Activated B cell treated with CpG ODN at 0.5 μM for 24 hours (primary cell): ENCODE measurements around the gene MRGPRX2. TPM values are rescaled to one million over a fixed set of nuclear protein-coding genes. Genes with fewer than 3 reads are reported as not detected.

Experiments
- ATAC-seq: fragments of 200-7000 bp; cut with Tn5 transposase; one replicate; pipeline ENCODE4 v1.10.0; 2021; ENCODE audit warnings: low read depth, mild to moderate bottlenecking, moderate library complexity
- CTCF ChIA-PET: fragments of 350-600 bp; sonication (Branson Sonifier 250); formaldehyde crosslinking; loops from one replicate; lab custom pipeline; 2021; ENCODE audit warnings: antibody characterized with exemption; lab: Charles Lee
- POLR2A ChIA-PET: fragments of 350-600 bp; sonication (Branson Sonifier 250); formaldehyde crosslinking; loops from one replicate; lab custom pipeline; 2021; ENCODE audit warnings: antibody characterized with exemption; lab: Charles Lee
- DNase-seq: peaks from one replicate; pipeline ENCODE4 v3.0.0; 2022
- H3K27ac Mint-ChIP-seq: one replicate; pipeline ENCODE4 v1.8.0; 2020; ENCODE audit warnings: mixed read lengths
- H3K27me3 Mint-ChIP-seq: one replicate; pipeline ENCODE4 v1.8.0; 2021; ENCODE audit warnings: mixed read lengths
- H3K36me3 Mint-ChIP-seq: one replicate; pipeline ENCODE4 v1.8.0; 2021; ENCODE audit warnings: low read depth, mixed read lengths
- H3K4me1 Mint-ChIP-seq: one replicate; pipeline ENCODE4 v1.8.0; 2021; ENCODE audit warnings: mixed read lengths
- H3K4me3 Mint-ChIP-seq: one replicate; pipeline ENCODE4 v1.8.0; 2020; ENCODE audit warnings: mild to moderate bottlenecking, mixed read lengths
- H3K9me3 Mint-ChIP-seq: one replicate; pipeline ENCODE4 v1.8.0; 2020; ENCODE audit warnings: mixed read lengths
- CTCF ChIP-seq: fragments of 200-600 bp; IDR thresholded peaks from one replicate; pipeline ENCODE4 v1.8.0; 2022; ENCODE audit warnings: antibody characterized with exemption, mild to moderate bottlenecking
- intact Hi-C: fragments of 100-400 bp; cut with micrococcal nuclease; formaldehyde crosslinking; loops from one replicate; pipeline ENCODE4 v1.15.1; 2024
- total RNA-seq: library from RNA; stranded (reverse); gene quantifications from 2 replicates; pipeline ENCODE4 v1.2.3, GENCODE V29; 2022

The MRGPRX2 gene
- not detected in 2 replicates for total RNA-seq

- no peak for TF ChIP-seq CTCF
- Mint-ChIP-seq H3K36me3 (no peaks in the 10 kb centered on the region), H3K27ac (no peak within 1 kb of the TSS), H3K4me1 (no peaks in the 10 kb centered on the region), H3K4me3 (no peak within 1 kb of the TSS), H3K27me3 (peaks cover 7% of the 10 kb centered on the region), H3K9me3 (no peaks in the 10 kb centered on the region)
- no peak for DNase-seq
- ChIA-PET CTCF (interaction anchor here (0.9 to 1.4 kb wide), 2 partner anchors 12 to 16 kb away, joined by 3 read pairs; no protein-coding TSS in a partner anchor), POLR2A (no interaction called here)
- intact Hi-C loops, result no loop called here
- ATAC-seq, result no peak
These were observed at the start of gene MRGPRX2 for GRCh38 chr11:19060629-19061028. TSS of gene MRGPRX2 (minus strand) at chr11:19060717. CDS start at chr11:19056402, 4,315 bp downstream.

- Mint-ChIP-seq H3K36me3 (no peaks in the 10 kb centered on the region), H3K4me3 (no peak overlapping the region), H3K4me1 (no peaks in the 10 kb centered on the region), H3K27me3 (peaks cover 4% of the 10 kb centered on the region), H3K9me3 (no peaks in the 10 kb centered on the region), H3K27ac (no peak overlapping the region)
- POLR2A ChIA-PET, result no interaction called here
- no peak for TF ChIP-seq CTCF
- CTCF ChIA-PET, result no interaction called here
- DNase-seq (no peak), ATAC-seq (no peak)
- intact Hi-C loops, result loop anchor here (10.0 kb wide), 1 partner anchor 1275 kb away; the partner anchor contains the start of gene PRMT3
These were observed 49.8 kb upstream of the MRGPRX2 start for GRCh38 chr11:19110295-19110694.

- Mint-ChIP-seq H3K9me3 (no peaks in the 10 kb centered on the region), H3K27me3 (peaks cover 11% of the 10 kb centered on the region), H3K36me3 (no peaks in the 10 kb centered on the region), H3K4me3 (no peak overlapping the region), H3K4me1 (no peaks in the 10 kb centered on the region), H3K27ac (no peak overlapping the region)
- no peak for TF ChIP-seq CTCF
- ChIA-PET POLR2A (no interaction called here), CTCF (interaction anchor here (1.0 kb wide), 1 partner anchor 30 kb away, joined by 3 read pairs; no protein-coding TSS in a partner anchor)
- no peak for DNase-seq
- no peak for ATAC-seq
- intact Hi-C loops, result no loop called here
These were observed 46.6 kb upstream of the MRGPRX2 start for GRCh38 chr11:19107125-19107524.

GRCh38 chr11:19105011-19105410 lies 44.5 kb upstream of the MRGPRX2 start:
- H3K4me1 Mint-ChIP-seq, result no peaks in the 10 kb centered on the region
- H3K36me3 Mint-ChIP-seq, result no peaks in the 10 kb centered on the region
- H3K27ac Mint-ChIP-seq, result no peak overlapping the region
- no peak overlapping the region for H3K4me3 Mint-ChIP-seq
- intact Hi-C loops, result no loop called here
- H3K9me3 Mint-ChIP-seq, result peaks cover 2% of the 10 kb centered on the region
- H3K27me3 Mint-ChIP-seq, result peaks cover 22% of the 10 kb centered on the region
- DNase-seq (no peak), ATAC-seq (no peak)
- no peak for TF ChIP-seq CTCF
- ChIA-PET POLR2A (no interaction called here), CTCF (no interaction called here)

- Mint-ChIP-seq H3K9me3 (peaks cover 2% of the 10 kb centered on the region), H3K4me1 (no peaks in the 10 kb centered on the region), H3K27ac (no peak overlapping the region), H3K4me3 (no peak overlapping the region), H3K27me3 (peaks cover 31% of the 10 kb centered on the region), H3K36me3 (no peaks in the 10 kb centered on the region)
- CTCF ChIA-PET, result no interaction called here
- no peak for TF ChIP-seq CTCF
- ATAC-seq (no peak), DNase-seq (no peak)
- POLR2A ChIA-PET, result no interaction called here
- intact Hi-C loops, result no loop called here
These were observed 42.0 kb upstream of the MRGPRX2 start for GRCh38 chr11:19102521-19102900.
